Endometrial microvascular endothelial cells (primary cell): ENCODE measurements around the gene HOXC13. TPM values are rescaled to one million over a fixed set of nuclear protein-coding genes. Genes with fewer than 3 reads are reported as not detected.

Source experiments
- in situ Hi-C: cut with HindIII; loops from 2 replicates; pipeline ENCODE4 v1.10.0; 2017; ENCODE audit warnings: low sequenced_read_pairs, low pct_unique_long_range_greater_than_20kb; ENCODE audit errors: inconsistent ontology term
- total RNA-seq: library from RNA; depleted of rRNA; stranded (reverse); fragments of >200 nt; gene quantifications from one replicate; pipeline ENCODE4 v1.2.3, GENCODE V29; 2015; ENCODE audit errors: inconsistent ontology term

HOXC13 gene
- total RNA-seq, 1 donor from 2014 or later, result not detected

DNA sequence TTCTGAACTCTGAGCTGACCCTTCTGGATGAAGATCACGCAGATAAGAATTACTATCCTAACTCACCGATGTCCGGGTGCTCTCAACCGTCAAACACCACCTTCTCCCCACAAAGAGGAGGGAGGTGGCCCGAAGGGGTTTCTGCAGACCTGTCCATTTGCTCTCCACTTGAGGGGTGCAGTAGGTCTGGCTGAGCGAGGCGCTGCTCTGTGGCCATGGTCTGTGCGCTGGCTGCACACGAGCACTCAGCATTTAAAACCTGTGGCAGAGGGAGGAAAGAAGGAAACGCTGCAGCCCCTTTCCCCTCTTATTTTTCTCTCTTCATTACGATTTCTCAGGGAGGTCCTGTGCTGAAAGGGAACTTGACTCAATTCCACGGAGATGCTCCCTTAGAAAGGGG, 1.5 kb upstream of the HOXC13 start:
- in situ Hi-C loops, result no loop called here

DNA sequence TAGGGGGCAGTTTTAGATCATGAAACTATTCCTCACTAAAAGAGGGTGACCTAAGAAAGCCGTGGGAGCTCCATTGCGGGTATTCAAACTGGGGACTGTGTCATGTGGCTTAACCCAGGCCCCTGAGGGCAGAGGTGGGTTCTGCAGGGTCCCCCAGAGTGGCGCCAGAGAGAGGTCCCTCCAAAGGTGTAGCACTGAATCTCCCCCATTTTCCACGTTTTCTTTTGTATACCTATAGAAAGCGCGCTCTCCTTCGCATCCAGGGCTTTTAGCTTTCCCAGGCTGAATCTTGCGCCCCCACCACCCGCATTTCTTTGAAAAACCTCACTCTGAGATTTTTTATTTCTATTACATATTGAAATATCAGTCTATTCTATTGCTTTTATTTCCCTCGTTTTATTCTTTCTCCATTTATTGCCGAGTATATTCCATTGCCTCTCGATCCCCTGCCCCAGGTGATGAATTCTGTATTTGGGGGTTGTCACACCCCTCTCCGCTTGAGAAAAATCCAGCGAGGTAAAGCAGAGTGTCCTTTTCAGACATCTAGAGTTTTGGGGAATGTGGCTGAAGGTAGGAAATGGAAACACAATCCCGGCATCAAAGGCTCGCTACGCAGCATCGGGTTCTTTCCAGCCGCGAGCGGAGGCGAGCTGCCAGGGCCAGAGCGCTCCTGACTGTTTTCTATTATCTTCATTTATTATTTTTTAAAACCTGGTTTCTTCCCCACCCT, 870 bp upstream of the HOXC13 start:
- in situ Hi-C loops, result no loop called here

DNA sequence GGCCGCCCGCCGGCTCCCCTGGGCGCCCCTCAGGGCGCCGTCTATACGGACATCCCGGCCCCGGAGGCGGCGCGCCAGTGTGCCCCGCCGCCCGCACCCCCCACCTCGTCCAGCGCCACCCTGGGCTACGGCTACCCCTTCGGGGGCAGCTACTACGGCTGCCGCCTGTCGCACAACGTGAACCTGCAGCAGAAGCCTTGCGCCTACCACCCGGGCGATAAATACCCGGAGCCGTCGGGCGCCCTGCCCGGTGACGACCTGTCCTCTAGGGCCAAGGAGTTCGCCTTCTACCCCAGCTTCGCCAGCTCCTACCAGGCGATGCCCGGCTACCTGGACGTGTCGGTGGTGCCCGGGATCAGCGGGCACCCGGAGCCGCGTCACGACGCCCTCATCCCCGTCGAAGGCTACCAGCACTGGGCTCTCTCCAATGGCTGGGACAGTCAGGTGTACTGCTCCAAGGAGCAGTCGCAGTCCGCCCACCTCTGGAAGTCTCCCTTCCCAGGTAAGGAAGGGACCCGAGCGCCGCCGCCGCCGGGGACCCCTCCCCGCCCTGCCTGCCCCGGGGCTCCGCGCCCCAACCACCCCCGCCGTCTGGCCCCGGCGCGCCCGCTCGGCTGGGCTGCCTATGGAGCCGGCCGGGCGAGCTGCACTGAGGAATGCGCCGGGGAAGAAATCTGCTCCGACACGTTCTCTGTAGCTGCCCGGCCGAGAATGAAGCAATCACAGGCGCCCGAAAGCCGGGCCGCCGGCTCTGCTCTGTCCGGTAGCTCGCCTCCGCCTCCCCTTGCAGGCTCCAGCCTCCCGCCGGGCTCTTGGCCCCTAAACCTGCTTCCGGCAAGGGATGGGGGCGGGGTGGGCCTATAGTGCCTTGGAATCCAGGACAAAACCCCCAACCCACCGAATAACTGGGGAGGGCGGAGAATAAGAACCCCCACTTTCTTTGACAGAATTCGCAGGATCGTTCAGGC, 794 bp downstream of the HOXC13 start:
- in situ Hi-C loops, result no loop called here

DNA sequence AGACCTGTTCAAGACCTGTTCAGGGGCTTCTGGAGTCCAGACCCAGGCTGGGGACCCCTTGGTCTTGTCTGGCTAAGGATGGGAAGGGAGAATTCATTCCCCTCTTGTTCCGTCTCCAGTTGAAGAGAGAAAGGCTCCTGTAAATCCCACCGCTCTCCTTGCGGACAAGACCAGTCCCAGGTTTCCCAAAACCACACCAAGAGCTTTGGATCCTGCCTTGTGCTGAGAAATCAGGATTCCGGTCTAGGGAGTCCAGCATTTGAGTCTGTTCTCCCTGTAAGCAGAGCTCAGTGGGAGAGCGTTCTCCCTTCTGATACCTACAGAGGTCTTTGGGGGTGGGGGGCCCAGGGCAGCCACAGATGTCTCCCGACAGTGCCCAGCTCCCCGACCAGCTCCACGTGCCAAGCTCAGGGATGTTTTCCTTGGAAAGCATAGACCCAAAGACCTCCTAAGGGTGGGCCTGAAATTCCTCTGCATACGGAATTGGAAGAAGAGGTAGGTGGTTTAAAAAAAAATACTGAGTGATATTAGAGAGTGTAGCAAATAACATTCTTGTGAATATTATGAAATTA, 1.9 kb downstream of the HOXC13 start:
- in situ Hi-C loops, result no loop called here

DNA sequence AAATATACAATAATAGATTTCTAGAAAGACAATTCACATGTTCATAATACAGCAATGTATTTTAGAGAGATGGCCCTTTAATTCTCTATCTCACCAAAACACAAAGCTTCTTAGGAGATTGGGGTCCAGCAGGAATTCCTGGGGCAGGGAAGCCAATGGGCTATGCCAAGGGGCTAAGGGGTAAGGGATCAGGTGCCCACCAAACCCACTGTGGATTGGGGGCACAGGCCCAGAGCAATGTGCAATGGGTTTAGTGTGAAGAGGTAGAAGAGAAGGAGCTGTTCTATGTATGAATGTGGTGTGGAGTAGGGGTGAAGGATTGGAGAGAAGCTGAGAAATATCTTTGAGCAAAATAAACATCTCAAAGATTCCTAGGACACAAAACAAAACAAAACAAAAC, 2.6 kb downstream of the HOXC13 start:
- in situ Hi-C loops, result no loop called here

DNA sequence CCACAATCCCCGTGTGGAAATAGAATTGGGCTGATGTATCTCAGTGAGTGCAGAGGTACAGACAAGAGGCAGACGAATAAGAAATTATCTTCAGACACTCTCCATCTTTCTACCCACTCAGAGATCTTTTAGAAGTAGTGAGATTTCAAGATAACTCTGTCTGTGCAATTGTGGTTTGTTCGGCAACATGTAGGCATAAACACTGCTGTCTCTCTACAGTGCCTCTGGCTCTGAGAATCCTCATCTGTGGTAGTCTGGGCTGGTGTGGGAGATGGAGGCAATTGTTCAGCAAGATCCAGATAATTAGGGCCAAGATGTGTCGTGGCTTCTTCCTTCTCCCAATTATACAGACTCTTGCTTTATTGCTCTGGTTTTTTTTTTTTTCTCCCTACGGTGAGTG, 3.1 kb downstream of the HOXC13 start:
- in situ Hi-C loops, result no loop called here

DNA sequence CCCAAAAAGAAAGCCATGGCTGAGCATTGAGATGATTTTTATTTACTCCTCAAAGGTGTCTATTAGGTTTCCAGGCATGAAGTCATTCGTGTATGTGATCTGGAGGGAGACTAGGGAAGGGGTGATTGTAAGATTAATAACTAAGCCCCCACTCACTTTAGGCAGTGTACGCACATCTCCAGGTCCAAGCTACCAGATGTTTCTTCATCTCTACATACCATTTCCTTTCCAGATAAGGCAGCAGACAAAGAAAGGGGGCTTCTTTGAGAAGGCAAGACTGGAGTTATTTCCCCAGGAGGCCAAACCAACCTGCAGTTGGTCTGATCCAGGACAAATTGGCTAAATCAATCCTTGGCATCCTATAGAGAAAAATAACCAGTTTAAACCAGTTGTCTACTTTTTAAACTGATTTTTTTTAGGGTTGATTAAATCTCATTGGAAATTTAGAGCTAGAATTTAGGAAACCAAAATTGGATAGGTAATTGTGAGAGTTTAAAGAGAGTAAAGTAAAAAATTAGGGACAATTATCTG, 3.9 kb downstream of the HOXC13 start:
- in situ Hi-C loops, result no loop called here

DNA sequence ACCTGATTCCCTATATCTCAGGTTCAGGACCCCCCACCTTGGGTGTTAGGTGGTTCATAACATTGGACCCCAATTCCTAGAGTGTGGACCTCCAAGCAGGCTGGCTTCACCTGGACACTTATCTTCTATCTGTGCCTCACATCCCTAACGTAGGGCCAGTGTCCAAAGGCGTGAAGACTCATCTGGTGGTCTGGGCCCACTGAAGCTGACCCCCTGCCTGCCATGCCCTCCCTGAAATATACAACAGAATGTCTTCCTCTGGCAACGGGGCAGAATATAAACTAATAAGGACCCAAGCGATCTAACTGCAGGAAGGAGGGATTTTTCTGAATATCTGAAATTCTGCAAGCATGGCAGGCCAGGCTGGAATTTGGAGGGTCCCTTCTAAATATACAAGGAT, 5.6 kb downstream of the HOXC13 start:
- in situ Hi-C loops, result no loop called here

DNA sequence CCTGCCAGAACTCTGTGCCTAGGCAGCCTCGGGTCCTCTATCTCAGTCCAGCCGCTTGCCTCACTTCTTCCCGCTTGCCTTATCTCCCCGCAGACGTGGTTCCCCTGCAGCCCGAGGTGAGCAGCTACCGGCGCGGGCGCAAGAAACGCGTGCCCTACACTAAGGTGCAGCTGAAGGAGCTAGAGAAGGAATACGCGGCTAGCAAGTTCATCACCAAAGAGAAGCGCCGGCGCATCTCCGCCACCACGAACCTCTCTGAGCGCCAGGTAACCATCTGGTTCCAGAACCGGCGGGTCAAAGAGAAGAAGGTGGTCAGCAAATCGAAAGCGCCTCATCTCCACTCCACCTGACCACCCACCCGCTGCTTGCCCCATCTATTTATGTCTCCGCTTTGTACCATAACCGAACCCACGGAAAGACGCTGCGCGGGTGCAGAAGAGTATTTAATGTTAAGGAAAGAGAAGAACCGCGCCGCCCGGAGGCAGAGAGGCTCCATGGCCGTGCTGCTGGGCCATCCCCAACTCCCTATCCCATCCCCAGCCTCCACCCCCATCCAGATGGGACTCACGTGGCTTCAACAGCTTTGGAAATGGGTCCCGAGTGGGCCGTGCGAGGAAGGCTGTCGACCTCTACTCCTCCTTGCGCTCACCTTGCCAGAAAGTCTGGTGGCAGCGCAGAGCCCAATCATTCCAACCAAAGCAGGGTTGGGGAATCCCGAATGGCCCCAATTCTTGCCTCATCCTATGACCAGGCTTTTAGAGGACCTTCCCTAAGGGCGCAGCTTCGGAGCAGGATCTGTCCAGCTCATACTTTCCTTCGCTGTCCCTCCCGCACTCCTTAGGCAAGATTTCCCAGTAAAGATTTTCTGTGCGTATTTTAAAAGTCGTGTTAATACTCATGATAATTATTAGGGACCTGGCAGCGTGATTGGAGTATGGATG, 6.5 kb downstream of the HOXC13 start:
- in situ Hi-C loops, result no loop called here

DNA sequence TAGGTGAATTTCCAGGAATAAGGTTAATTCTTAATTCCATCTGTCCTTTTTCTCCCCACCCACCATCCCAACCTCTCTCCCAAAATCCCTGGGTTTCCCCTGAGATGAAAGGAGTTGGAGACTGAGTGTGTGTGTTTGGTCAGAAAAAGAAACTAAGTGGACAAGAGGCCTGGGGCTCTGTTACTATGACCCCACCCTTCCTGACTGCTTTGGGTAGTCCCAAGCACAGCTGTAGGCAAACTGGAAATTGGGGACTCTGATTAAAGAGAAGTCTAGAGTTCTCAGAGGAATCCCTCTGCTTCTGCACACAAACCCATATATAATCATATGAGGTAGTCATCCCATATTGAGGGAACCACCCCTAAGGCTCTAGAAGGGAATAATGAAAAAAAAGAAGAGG, 9.1 kb downstream of the HOXC13 start:
- in situ Hi-C loops, result no loop called here

DNA sequence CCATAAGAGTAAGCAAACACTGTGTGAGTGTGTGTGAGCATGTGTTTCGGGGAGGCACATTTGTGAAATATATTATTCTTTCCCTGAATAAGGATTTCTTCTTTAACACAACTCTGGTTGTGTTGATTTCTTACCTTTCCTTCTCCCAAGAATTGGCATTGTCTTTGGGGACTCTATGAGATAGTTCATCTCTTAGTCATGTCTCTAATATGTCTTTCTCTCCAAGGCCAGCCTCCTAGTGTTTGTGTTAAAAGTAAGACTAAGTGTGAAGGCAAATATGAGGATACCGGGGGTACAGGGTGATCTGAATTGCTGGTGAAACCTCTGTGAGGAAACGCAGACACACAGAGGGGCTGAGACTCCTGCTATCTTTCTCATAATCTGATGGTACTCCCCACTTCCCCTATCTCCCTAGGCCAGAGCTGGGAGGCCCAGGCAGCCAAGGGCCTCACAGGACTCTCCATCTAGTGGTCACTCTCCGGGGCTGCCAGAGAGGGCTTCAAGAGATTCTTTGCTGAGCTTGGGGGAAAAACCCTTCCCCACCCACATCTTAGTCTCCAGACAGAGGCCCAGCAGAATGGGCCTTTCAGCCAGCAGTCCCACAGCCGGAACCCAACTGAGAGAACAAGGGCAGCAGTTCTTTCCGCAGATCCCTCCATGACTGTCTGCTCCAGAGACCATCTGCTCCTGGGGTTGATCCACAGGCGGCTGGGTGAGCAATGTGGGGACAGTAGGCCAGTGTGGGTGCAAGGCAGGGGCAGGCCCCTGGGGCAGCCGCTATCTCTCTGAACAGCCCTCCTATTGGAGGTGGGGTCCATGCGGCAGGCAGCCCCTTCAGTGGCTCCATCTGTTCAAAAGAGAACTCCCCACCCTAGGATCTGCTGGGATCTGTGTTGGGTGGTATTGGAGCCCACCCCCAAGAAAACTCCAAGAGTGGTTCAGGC, 10.3 kb downstream of the HOXC13 start:
- in situ Hi-C loops, result no loop called here

DNA sequence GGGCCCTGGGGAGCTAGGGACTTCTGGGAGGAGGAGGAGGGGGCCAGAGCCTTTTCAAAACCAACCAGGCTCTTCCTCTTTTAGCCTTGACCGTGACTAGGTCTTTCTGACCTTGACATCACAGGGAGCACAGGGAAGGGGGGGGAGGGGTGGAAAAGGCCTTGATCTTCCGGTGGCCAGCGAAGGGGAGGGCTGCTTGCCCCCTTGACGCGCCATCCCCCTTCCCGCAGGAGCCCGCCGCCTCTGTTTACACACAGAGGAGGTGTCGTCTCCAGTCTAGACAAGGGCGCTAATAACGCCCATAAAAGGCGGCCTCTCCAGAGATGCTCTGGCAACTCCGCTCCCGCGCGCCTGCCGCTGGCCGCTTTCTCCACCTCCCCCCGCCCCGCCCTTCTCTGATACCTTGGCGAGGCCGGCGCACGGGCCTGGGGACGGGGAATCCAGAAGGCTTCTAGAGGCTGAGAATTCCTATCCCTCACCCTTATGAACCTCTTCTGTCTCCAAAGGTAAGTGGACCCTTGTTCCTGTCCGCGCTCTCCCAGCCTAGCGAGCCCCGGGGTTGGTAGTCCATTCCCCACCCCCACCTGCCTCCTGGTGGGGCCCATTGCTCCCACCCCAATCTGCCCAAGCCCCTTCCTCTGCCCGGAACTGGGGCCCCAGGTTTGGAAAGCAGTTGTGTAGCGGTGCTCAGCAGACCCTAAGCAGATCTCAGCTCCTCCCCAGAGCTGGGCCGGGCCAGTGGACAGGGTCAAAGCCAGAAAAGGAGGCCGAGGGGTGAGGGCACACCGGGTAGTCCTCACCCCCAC, 11.2 kb downstream of the HOXC13 start:
- in situ Hi-C loops, result no loop called here

DNA sequence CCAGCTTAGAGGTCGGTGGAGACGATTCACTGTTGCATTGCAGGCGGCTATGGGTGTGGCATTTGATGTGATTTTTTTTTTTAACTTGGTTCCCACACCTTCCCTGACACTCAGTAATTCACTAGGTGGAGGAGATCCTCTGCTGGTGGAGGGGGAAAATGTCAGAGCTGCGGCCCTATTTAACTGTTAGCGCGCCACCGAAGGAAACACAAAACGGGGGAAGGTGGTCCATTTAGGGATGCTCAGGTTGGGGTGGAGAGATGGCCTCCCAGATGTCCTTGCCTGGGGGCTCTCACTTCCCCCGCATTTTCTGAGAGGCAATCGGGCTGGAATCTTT, 11.8 kb downstream of the HOXC13 start:
- in situ Hi-C loops, result no loop called here

DNA sequence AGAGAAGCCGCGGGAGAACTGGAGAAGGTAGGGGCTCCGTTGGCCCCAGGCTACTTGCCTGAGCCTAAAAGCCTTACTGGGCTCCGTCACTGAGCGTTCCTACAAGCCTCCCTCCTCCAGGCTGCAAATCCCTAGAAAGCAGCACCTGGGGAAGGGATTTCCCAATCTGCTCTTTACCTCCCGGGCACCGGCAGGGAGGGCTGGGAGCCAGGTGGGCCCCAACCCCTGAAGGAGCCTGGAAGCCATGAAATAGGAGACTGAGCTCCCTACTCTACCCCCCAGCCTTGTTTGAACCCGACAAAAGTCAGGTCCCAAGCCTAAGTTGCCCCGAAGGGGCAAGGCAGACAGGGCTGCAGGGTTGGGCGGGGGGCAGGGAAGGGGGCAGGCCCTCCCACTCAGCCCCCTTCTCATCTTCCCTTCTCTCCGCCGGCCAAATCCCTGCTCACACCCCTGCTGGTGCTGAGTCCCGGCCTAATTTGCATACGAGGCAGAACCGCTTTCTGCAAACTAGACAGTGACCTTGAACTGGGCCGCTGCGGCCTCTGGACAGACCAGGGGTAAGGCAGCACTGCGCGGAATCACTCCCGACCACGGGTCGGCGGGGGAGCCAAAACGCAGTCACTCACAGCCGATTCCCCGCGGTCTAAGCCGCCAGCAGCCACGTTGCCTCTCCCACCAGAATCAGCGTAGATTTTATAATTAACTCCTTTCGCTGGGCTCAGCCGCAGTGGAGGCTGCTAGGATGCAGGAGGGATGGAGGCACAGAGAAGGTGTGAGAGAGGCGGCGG, 12.4 kb downstream of the HOXC13 start:
- in situ Hi-C loops, result no loop called here

DNA sequence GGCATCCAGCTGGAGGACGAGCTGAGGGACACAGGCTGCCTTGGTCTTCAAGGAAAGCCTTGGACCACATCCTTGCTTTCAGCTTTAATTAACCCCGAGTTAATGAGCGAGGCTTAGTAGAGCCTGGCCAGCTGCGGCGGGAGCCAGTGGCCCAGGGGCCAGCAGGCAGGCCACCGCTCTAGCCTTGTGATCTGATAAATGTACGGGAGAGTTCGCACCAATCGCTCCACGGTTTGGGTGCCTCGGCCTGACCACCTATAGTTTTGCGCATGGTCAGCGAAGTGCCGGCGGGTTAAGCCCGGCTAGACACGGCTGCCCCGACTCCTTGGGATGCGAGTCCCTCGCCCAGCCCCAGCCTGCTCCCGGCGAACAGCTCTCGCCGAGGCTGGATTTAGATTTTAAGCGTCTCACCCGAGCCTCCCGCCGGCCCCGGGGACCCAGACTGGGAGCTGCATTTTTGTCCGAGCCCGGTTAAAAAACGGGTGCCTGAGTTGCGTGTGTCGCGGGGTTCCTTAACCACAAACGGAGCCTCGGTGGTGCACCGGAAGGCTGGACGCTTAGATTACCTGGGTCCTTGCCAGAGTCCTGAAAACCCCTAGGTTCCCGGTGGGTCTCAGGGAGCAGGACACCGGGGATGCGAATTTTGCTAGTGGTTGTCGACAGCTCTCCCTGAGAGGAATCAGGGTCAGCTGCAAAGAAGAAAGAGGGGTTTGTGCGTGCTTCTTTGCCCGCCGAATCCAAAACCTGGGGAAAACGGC, 13.1 kb downstream of the HOXC13 start:
- in situ Hi-C loops, result no loop called here

DNA sequence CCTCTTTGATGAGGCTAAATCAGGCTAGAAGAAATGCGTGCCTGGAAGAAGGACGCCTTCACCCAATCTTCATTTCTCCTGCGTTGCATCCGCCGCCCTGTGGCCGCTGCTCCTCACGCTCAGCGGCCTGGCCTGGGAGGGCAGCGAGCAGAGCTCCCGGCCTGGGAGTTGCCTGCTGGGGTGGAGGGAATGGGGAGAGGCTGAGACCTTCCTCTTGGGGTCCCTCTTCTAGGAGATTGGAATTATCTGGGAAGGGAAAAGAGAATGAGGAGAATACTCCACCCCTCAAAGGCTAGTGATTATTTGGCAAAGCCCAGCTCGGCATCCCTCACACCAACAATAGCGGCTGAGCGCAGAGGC, 13.7 kb downstream of the HOXC13 start:
- in situ Hi-C loops, result no loop called here
